ENCODE data around the gene PCDH9. TPM values are rescaled to one million over a fixed set of nuclear protein-coding genes. Genes with fewer than 3 reads are reported as not detected.

The PCDH9 gene
- total RNA-seq, 6 donors from 2014 or later: 3.1 to 19.4 (median 7.8) TPM

- H3K27ac ChIP-seq: no peak overlapping the region
- H3K4me1 ChIP-seq: no peaks in the 10 kb centered on the region
- no peak for DNase-seq
- H3K9me3 ChIP-seq: no peaks in the 10 kb centered on the region
- no peaks in the 10 kb centered on the region for H3K27me3 ChIP-seq
- no peaks in the 10 kb centered on the region for H3K36me3 ChIP-seq
- H3K4me3 ChIP-seq: no peak overlapping the region
- TF ChIP-seq CTCF (IDR thresholded peaks at IDR 0.05) (no peak), POLR2AphosphoS5 (IDR thresholded peaks at IDR 0.05) (no peak), POLR2A (IDR thresholded peaks at IDR 0.05) (no peak), EP300 (IDR thresholded peaks at IDR 0.05) (no peak)
- no peak for ATAC-seq (ENCODE audit: low FRiP score in 2 of 2)
- 84 to 96% methylated on average over 5 of the region's 5 CpGs for WGBS, 2 donors
Measured at GRCh38 chr13:66354879-66355751, 875.0 kb downstream of the PCDH9 start.

DNA sequence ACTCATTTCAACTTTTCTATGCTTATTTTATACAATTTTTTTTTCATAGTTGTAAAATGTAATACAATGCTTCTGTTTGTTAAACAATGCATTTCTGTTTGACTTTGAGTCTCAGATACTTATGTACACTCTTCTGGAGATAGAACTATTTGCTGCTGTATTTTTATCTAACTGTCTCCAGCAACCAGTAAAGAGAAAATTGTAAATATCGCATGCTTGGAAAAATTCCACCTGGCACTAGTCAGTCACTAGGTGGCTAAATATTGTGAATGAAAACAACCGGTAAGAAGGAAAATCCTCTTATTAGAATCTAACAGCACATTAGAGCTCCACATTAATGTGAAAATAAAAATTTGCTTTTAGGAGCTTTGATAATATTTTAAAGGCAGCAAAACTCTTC, 876.5 kb downstream of the PCDH9 start:
- TF ChIP-seq CTCF (IDR thresholded peaks at IDR 0.05) (no peak), POLR2A (IDR thresholded peaks at IDR 0.05) (no peak), POLR2AphosphoS5 (IDR thresholded peaks at IDR 0.05) (no peak), EP300 (IDR thresholded peaks at IDR 0.05) (no peak)
- 29 to 34% methylated on average over 2 of the region's 2 CpGs for WGBS, 2 donors
- no peaks in the 10 kb centered on the region for H3K9me3 ChIP-seq
- no peak overlapping the region for H3K4me3 ChIP-seq
- DNase-seq (no peak), ATAC-seq (ENCODE audit: low FRiP score in 2 of 2) (no peak)
- no peaks in the 10 kb centered on the region for H3K27me3 ChIP-seq
- H3K4me1 ChIP-seq: no peaks in the 10 kb centered on the region
- H3K27ac ChIP-seq: no peak overlapping the region
- no peaks in the 10 kb centered on the region for H3K36me3 ChIP-seq

GRCh38 chr13:66349966-66350365, 880.2 kb downstream of the PCDH9 start:
- Histone ChIP-seq H3K4me3 (no peak overlapping the region), H3K27ac (no peak overlapping the region), H3K36me3 (no peaks in the 10 kb centered on the region), H3K9me3 (no peaks in the 10 kb centered on the region), H3K4me1 (no peaks in the 10 kb centered on the region), H3K27me3 (no peaks in the 10 kb centered on the region)
- WGBS, 2 donors: 83 to 85% methylated on average over 2 of the region's 2 CpGs
- ATAC-seq (ENCODE audit: low FRiP score in 2 of 2) (no peak), DNase-seq (no peak)
- TF ChIP-seq EP300 (IDR thresholded peaks at IDR 0.05): no peak
- no peak for TF ChIP-seq CTCF (IDR thresholded peaks at IDR 0.05)
- TF ChIP-seq POLR2AphosphoS5 (IDR thresholded peaks at IDR 0.05): no peak

DNA sequence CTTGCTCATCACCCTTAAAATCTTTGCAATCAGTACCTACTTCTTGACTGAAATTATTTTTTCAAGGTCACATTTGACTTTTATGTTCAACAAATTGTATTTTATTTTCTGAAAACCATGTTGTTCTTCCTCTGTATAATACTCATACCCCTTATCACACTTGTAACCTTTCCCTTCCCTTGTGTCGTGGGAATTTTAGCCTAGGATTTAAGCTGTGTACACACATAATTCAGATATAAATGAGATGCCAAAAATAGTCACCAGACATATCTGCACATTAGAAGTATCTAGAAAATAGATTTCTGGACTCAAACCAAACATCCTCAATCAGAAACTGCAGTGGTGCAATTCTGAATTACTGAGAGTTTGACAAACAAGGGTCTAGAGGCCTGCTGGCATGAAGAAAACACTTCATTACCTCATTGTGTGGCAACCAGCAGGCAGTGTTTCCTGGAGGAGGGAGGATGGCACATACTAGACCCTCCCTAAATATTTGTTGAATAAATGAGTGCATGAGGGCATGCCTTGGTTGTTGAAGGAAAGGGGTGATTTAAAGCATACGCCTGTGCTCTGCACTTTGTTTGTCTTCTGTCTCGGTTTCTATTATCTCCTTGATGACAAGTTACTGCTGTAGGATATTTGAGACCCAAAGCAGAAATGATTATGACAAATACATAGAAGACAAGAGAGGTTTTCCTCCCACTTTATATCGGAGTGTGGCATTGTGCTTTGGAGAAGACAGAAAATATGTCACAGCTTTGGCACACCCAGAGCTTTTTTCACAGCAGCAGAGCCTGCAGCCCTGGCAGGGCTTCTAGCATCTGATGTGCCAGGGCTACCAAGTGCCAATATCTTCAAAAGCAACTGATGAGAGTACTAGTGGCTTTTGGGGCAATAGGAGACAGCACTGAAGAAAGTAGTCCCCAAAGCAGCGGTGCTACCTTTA, 881.1 kb downstream of the PCDH9 start:
- Histone ChIP-seq H3K9me3 (no peaks in the 10 kb centered on the region), H3K4me3 (no peak overlapping the region), H3K36me3 (no peaks in the 10 kb centered on the region), H3K27me3 (no peaks in the 10 kb centered on the region), H3K27ac (no peak overlapping the region), H3K4me1 (no peaks in the 10 kb centered on the region)
- peak; percentile 24 to 90 for ATAC-seq (ENCODE audit: low FRiP score in 2 of 2)
- WGBS, 2 donors: 55% methylated on average over 5 of the region's 5 CpGs
- TF ChIP-seq POLR2AphosphoS5 (IDR thresholded peaks at IDR 0.05) (no peak), CTCF (IDR thresholded peaks at IDR 0.05) (no peak), POLR2A (IDR thresholded peaks at IDR 0.05) (no peak), EP300 (IDR thresholded peaks at IDR 0.05) (no peak)
- peak in 1 of 2 donors; percentile 31 for DNase-seq

Data from upper lobe of left lung (tissue), 6 donors.